OCI-LY1 (cell line): ENCODE results near the gene JMJD1C.

ENCODE experiments used
- H2AFZ ChIP-seq: fragments of 200-600 bp; sonication (generic), shearing (Covaris generic); 2 replicates; pipeline ENCODE4 v1.6.0; 2014; ENCODE audit warnings: antibody characterized with exemption, mild to moderate bottlenecking, low read length
- H3F3A ChIP-seq: fragments of 200-600 bp; sonication (generic), shearing (Covaris generic); 2 replicates; pipeline ENCODE4 v1.6.0; 2014; ENCODE audit warnings: mild to moderate bottlenecking, antibody characterized with exemption, low read length, moderate library complexity; ENCODE audit not compliant: insufficient read depth
- H3K27ac ChIP-seq: fragments of 200-600 bp; sonication (generic); 2 replicates; pipeline ENCODE4 v1.5.1; 2014; ENCODE audit warnings: low read length, mixed run types, mild to moderate bottlenecking, low read depth; ENCODE audit not compliant: poor library complexity, severe bottlenecking
- H3K27me3 ChIP-seq: fragments of 200-600 bp; sonication (generic); 2 replicates; pipeline ENCODE4 v1.6.0; 2014; ENCODE audit warnings: antibody characterized with exemption, mild to moderate bottlenecking, low read length, moderate library complexity; ENCODE audit not compliant: insufficient read depth
- H3K36me3 ChIP-seq: fragments of 200-600 bp; sonication (generic); 2 replicates; pipeline ENCODE4 v1.6.1; 2014; ENCODE audit warnings: mild to moderate bottlenecking, antibody characterized with exemption, low read length, moderate library complexity, mixed read lengths; ENCODE audit not compliant: insufficient read depth
- H3K4me1 ChIP-seq: fragments of 200-600 bp; sonication (generic); 2 replicates; pipeline ENCODE4 v1.5.1; 2014; ENCODE audit warnings: mild to moderate bottlenecking, low read length, moderate library complexity; ENCODE audit not compliant: insufficient read depth, severe bottlenecking
- H3K4me2 ChIP-seq: fragments of 200-600 bp; sonication (generic), shearing (Covaris generic); 2 replicates; pipeline ENCODE4 v1.6.1; 2014; ENCODE audit warnings: low read length
- H3K4me3 ChIP-seq: fragments of 200-600 bp; sonication (generic); 2 replicates; pipeline ENCODE4 v1.5.1; 2014; ENCODE audit warnings: low read length, low read depth, mild to moderate bottlenecking, mixed read lengths; ENCODE audit not compliant: poor library complexity, severe bottlenecking
- H3K79me2 ChIP-seq: fragments of 200-600 bp; shearing (Covaris generic); 2 replicates; pipeline ENCODE4 v1.6.1; 2016; ENCODE audit warnings: mixed run types, low read length, mixed read lengths; ENCODE audit not compliant: insufficient read depth
- H3K9ac ChIP-seq: fragments of 200-600 bp; sonication (generic), shearing (Covaris generic); 2 replicates; pipeline ENCODE4 v1.6.1; 2014; ENCODE audit warnings: mild to moderate bottlenecking, low read length, mixed read lengths
- H3K9me2 ChIP-seq: fragments of 200-600 bp; sonication (generic), shearing (Covaris generic); 2 replicates; pipeline ENCODE4 v1.6.1; 2014; ENCODE audit warnings: low read depth, mild to moderate bottlenecking, low read length, mixed read lengths
- H3K9me3 ChIP-seq: fragments of 200-600 bp; shearing (Covaris generic); 2 replicates; pipeline ENCODE4 v1.6.1; 2014; ENCODE audit warnings: low read length, mixed read lengths
- H4K20me1 ChIP-seq: fragments of 200-600 bp; sonication (generic), shearing (Covaris generic); 2 replicates; pipeline ENCODE4 v1.6.0; 2016; ENCODE audit warnings: mild to moderate bottlenecking, low read length; ENCODE audit not compliant: insufficient read depth
- CTCF ChIP-seq: fragments of 200-600 bp; sonication (generic), shearing (Covaris generic); IDR thresholded peaks from 2 replicates; pipeline ENCODE4 v1.5.1; 2017; ENCODE audit warnings: mild to moderate bottlenecking, antibody characterized with exemption, low read length, moderate library complexity, mixed read lengths
- EZH2 ChIP-seq: fragments of 200-600 bp; sonication (generic), shearing (Covaris generic); IDR thresholded peaks from 2 replicates; pipeline ENCODE4 v1.8.0; 2017; ENCODE audit warnings: borderline replicate concordance, mixed run types, mild to moderate bottlenecking, antibody characterized with exemption, low read length, moderate library complexity, mixed read lengths

JMJD1C gene

GRCh38 chr10:63454631-63455030, 11.1 kb downstream of the JMJD1C start:
- peaks cover 50% of the 10 kb centered on the region for H3K79me2 ChIP-seq
- H3K4me2 ChIP-seq = no peak overlapping the region
- H3K9ac ChIP-seq = no peak overlapping the region
- TF ChIP-seq EZH2 = no peak
- no peak for TF ChIP-seq CTCF
- no peaks in the 10 kb centered on the region for H4K20me1 ChIP-seq
- H3K9me3 ChIP-seq = no peaks in the 10 kb centered on the region
- H3K27me3 ChIP-seq = no peaks in the 10 kb centered on the region
- no peaks in the 10 kb centered on the region for H3K4me1 ChIP-seq
- no peaks in the 10 kb centered on the region for H3F3A ChIP-seq
- no peak overlapping the region for H2AFZ ChIP-seq
- H3K4me3 ChIP-seq = no peak overlapping the region
- no peaks in the 10 kb centered on the region for H3K9me2 ChIP-seq
- peaks cover 13% of the 10 kb centered on the region for H3K36me3 ChIP-seq
- H3K27ac ChIP-seq = no peak overlapping the region

DNA sequence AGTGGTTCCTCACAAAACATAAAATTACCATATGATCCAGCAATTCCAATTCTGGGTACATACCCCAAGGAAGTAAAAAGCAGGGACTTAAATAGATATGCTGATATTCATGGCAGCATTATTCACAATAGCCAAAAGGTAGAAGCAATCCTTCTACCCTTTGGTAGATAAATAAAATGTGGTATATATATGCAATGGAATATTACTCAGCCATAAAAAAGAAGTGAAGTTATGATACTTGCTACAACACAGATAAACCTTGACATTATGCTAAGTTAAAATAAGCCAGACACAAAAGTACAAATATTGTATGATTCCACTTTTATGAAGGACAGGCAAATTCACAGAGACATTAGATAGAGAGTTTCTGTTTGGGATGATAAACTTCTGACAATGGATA, 13.3 kb downstream of the JMJD1C start:
- Histone ChIP-seq H3F3A (no peaks in the 10 kb centered on the region), H3K4me2 (no peak overlapping the region), H2AFZ (no peak overlapping the region), H3K4me1 (no peaks in the 10 kb centered on the region), H3K27ac (no peak overlapping the region), H3K79me2 (peaks cover 37% of the 10 kb centered on the region), H3K9me2 (no peaks in the 10 kb centered on the region), H4K20me1 (no peaks in the 10 kb centered on the region), H3K36me3 (peaks cover 13% of the 10 kb centered on the region), H3K9me3 (no peaks in the 10 kb centered on the region), H3K9ac (no peak overlapping the region), H3K27me3 (no peaks in the 10 kb centered on the region), H3K4me3 (no peak overlapping the region)
- TF ChIP-seq CTCF = no peak
- TF ChIP-seq EZH2 = no peak

DNA sequence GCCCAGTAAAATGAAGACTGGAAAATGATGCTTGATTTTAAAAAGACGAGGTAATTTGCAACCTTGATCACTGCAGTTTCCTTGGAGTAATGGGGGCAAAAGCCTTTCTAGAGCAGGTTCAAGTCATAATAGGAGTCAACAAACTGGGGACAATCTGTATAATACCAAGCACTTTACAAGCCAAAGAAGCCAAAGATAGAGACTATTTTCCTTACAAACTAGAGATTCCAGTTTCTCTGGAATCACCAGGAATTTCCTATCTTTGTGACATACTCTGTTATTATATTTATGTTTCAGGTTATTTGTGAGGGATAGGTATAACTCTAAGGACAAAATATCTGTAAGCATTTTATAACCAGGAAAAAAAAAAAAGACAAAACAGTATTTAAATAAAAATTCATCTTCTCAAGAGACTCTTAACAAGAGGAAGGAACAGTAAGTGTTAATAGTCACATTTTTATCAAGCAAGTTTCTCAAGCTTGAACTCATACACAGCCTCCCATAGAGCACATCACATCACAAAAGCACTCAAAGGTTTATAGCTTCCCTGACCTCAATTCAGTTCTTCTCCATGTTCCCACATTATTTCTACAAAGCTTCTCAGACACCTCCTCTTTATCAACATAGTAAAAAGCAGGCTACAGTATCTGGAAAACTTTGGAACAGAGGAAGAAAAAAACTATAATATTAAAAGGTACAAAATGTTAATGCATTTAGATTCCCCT, 18.9 kb downstream of the JMJD1C start:
- Histone ChIP-seq H3K27ac (no peak overlapping the region), H3K4me1 (no peaks in the 10 kb centered on the region), H3F3A (no peaks in the 10 kb centered on the region), H3K79me2 (peaks cover 30% of the 10 kb centered on the region), H3K9ac (no peak overlapping the region), H2AFZ (no peak overlapping the region), H3K4me2 (no peak overlapping the region), H3K36me3 (no peaks in the 10 kb centered on the region; the same call in 1 of the 2 replicates), H4K20me1 (no peaks in the 10 kb centered on the region), H3K9me3 (no peaks in the 10 kb centered on the region), H3K4me3 (no peak overlapping the region), H3K27me3 (no peaks in the 10 kb centered on the region), H3K9me2 (no peaks in the 10 kb centered on the region)
- no peak for TF ChIP-seq EZH2
- no peak for TF ChIP-seq CTCF
